Measurements from ENCODE around the gene STARD5.

STARD5 gene

GRCh38 chr15:81274255-81274654 lies 49.7 kb downstream of the STARD5 start:
- no peak for DNase-seq (ENCODE audit: low read depth in 2 of 2)

GRCh38 chr15:81273855-81274254 lies 50.1 kb downstream of the STARD5 start:
- no peak for DNase-seq (ENCODE audit: low read depth in 2 of 2)

GRCh38 chr15:81273200-81273599 lies 50.7 kb downstream of the STARD5 start:
- no peak for DNase-seq (ENCODE audit: low read depth in 2 of 2)

GRCh38 chr15:81271761-81272644 lies 51.9 kb downstream of the STARD5 start:
- DNase-seq (ENCODE audit: low read depth in 2 of 2) = no peak

GRCh38 chr15:81270781-81271491 lies 53.0 kb downstream of the STARD5 start:
- DNase-seq (ENCODE audit: low read depth in 2 of 2) = no peak

GRCh38 chr15:81270188-81270587 lies 53.8 kb downstream of the STARD5 start:
- no peak for DNase-seq (ENCODE audit: low read depth in 2 of 2)

GRCh38 chr15:81268881-81269601 lies 54.9 kb downstream of the STARD5 start:
- DNase-seq (ENCODE audit: low read depth in 2 of 2) = no peak

GRCh38 chr15:81268340-81268739 lies 55.6 kb downstream of the STARD5 start:
- no peak for DNase-seq (ENCODE audit: low read depth in 2 of 2)

GRCh38 chr15:81265944-81266775 lies 57.8 kb downstream of the STARD5 start:
- DNase-seq (ENCODE audit: low read depth in 2 of 2) = peak; percentile 50 to 66

GRCh38 chr15:81265256-81265943 lies 58.5 kb downstream of the STARD5 start:
- DNase-seq (ENCODE audit: low read depth in 2 of 2) = no peak

GRCh38 chr15:81264072-81264857 lies 59.7 kb downstream of the STARD5 start:
- no peak for DNase-seq (ENCODE audit: low read depth in 2 of 2)

- no peak for DNase-seq (ENCODE audit: low read depth in 2 of 2)
Observed at GRCh38 chr15:81263477-81263876, 60.5 kb downstream of the STARD5 start.

GRCh38 chr15:81261172-81261811 lies 62.6 kb downstream of the STARD5 start:
- DNase-seq (ENCODE audit: low read depth in 2 of 2) = no peak

- DNase-seq (ENCODE audit: low read depth in 2 of 2) = no peak
Observed at GRCh38 chr15:81259760-81260298, 64.1 kb downstream of the STARD5 start.

Measured in stimulated activated CD8-positive, alpha-beta memory T cell treated with anti-CD3 and anti-CD28 coated beads, Interleukin-2, amount 100 ng/mL, for 1 hour (primary cell).